Kidney (tissue), 14 donors: ENCODE measurements around the gene MITF. TPM values are rescaled to one million over a fixed set of nuclear protein-coding genes. Genes with fewer than 3 reads are reported as not detected.
A peak's percentile ranks its signal among the peaks of the same experiment; 100 is the strongest.

Experiments used
- DNase-seq, 5 donors: peaks; one replicate each; pipeline ENCODE4 v3.0.0-alpha.2; 2013 to 2020
- FAIRE-seq: peaks from 2 replicates; lab custom pipeline; 2012; peaks lifted over from hg19 to GRCh38; lab: Jason Lieb, UNC
- H3K27ac ChIP-seq, 2 donors: one replicate each; pipeline ENCODE4 v1.7.0; 2013; ENCODE audit warnings: low read depth in 2 of 2, low read length in 2 of 2, inconsistent platforms in 1 of 2
- H3K27me3 ChIP-seq: one replicate; pipeline ENCODE4 v1.7.1; 2013; ENCODE audit warnings: low read length, inconsistent platforms; ENCODE audit not compliant: control insufficient read depth, insufficient read depth
- H3K36me3 ChIP-seq, 3 donors: one replicate each; pipeline versions ENCODE4 v1.7.0 to v1.7.1; 2013; ENCODE audit warnings: low read length in 3 of 3, control low read depth in 1 of 3, inconsistent platforms in 1 of 3; ENCODE audit not compliant: insufficient read depth in 3 of 3, control insufficient read depth in 2 of 3
- H3K4me1 ChIP-seq, 3 donors: one replicate each; pipeline versions ENCODE4 v1.7.0 to v1.7.1; 2013; ENCODE audit warnings: low read length in 3 of 3, inconsistent platforms in 1 of 3, low read depth in 1 of 3; ENCODE audit not compliant: control insufficient read depth in 2 of 3, insufficient read depth in 2 of 3
- H3K4me3 ChIP-seq, 3 donors: one replicate each; pipeline versions ENCODE4 v1.7.0 to v1.8.1; 2013; ENCODE audit warnings: low read length in 3 of 3, control low read depth in 1 of 3, inconsistent platforms in 1 of 3
- H3K9ac ChIP-seq, 3 donors: one replicate each; pipeline versions ENCODE4 v1.7.0 to v1.7.1; 2013; ENCODE audit warnings: low read length in 3 of 3, control low read depth in 1 of 3, inconsistent platforms in 1 of 3
- H3K9me3 ChIP-seq, 3 donors: one replicate each; pipeline versions ENCODE4 v1.7.0 to v1.7.1; 2013; ENCODE audit warnings: low read length in 3 of 3, control low read depth in 1 of 3, inconsistent platforms in 1 of 3; ENCODE audit not compliant: control insufficient read depth in 2 of 3, insufficient read depth in 1 of 3
- intact Hi-C: fragments of 100-400 bp; cut with DNase I; formaldehyde crosslinking; loops from one replicate; pipeline ENCODE4 v1.11.1; 2022
- polyA plus RNA-seq: library from polyadenylated mRNA; stranded (reverse); fragments of 350-450 nt; fragmentation: Illumina TruSeq; extraction: RNeasy Lipid Tissue Mini Kit (QIAGEN cat#74804); gene quantifications from one replicate; pipeline ENCODE4 v1.2.3, GENCODE V29; 2014; ENCODE audit warnings: low read depth, low replicate concordance; ENCODE audit not compliant: insufficient read depth
- total RNA-seq: library from RNA; stranded (reverse); fragmentation: NEBNext Ultra II Directional; extraction: Animal tissue kit (Norgen Biotek cat#: 25700); gene quantifications from one replicate; pipeline ENCODE4 v1.2.1, GENCODE V29; 2021
- TF ChIP-seq, protein P1 (sequence below): IDR thresholded peaks from 3 replicates; pipeline ENCODE4 v1.5.1; 2012; ENCODE audit warnings: mild to moderate bottlenecking, moderate library complexity, borderline replicate concordance; ENCODE audit not compliant: insufficient read depth; ENCODE audit errors: extremely low read depth
- donor health status: control.
- donor health status: control.
- donor health status: control.
- donor health status: control.
- donor health status: control.
- donor health status: DM: yes; HTN: yes; CAD: no.
- donor health status: Normal renal cell carcinoma (clear cell type).

Gene MITF
- total and polyA plus RNA-seq, 2 donors from 2014 or later = 14.1 to 52.6 TPM

DNA sequence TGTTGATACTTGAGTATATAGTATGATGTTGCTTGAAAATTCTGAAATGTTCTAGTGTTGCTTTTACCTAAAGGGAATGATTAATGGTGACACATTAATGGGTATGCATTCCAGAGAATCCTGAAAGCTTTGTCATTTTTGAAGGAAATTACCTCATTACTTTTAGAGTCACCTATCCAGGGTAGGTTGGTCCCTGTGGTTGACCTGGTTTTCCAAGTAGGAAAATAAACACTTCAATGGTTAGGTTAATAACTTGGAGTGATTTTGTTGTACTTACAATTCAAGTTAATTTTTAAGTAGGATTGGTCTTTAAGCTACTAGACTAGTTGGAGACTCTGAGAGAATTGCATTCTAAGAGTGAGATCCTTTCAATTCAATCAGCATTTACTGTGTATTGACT lies 31.0 kb downstream of the MITF start:
- H3K4me1 ChIP-seq = peaks cover 0 to 33% (median 24%) of the 10 kb centered on the region in 3 donors
- no peaks in the 10 kb centered on the region for H3K27me3 ChIP-seq
- no peaks in the 10 kb centered on the region for H3K36me3 ChIP-seq
- peak in 3 of 5 donors; percentile 14 to 83 (median 83) for DNase-seq
- intact Hi-C loops = no loop called here
- peak; percentile 96 for FAIRE-seq
- H3K4me3 ChIP-seq = no peak overlapping the region
- TF ChIP-seq, protein P1, sequence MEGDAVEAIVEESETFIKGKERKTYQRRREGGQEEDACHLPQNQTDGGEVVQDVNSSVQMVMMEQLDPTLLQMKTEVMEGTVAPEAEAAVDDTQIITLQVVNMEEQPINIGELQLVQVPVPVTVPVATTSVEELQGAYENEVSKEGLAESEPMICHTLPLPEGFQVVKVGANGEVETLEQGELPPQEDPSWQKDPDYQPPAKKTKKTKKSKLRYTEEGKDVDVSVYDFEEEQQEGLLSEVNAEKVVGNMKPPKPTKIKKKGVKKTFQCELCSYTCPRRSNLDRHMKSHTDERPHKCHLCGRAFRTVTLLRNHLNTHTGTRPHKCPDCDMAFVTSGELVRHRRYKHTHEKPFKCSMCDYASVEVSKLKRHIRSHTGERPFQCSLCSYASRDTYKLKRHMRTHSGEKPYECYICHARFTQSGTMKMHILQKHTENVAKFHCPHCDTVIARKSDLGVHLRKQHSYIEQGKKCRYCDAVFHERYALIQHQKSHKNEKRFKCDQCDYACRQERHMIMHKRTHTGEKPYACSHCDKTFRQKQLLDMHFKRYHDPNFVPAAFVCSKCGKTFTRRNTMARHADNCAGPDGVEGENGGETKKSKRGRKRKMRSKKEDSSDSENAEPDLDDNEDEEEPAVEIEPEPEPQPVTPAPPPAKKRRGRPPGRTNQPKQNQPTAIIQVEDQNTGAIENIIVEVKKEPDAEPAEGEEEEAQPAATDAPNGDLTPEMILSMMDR = no peak
- no peak overlapping the region for H3K9ac ChIP-seq
- peak overlapping the region; percentile 7 to 82 for H3K27ac ChIP-seq
- H3K9me3 ChIP-seq = no peaks in the 10 kb centered on the region

DNA sequence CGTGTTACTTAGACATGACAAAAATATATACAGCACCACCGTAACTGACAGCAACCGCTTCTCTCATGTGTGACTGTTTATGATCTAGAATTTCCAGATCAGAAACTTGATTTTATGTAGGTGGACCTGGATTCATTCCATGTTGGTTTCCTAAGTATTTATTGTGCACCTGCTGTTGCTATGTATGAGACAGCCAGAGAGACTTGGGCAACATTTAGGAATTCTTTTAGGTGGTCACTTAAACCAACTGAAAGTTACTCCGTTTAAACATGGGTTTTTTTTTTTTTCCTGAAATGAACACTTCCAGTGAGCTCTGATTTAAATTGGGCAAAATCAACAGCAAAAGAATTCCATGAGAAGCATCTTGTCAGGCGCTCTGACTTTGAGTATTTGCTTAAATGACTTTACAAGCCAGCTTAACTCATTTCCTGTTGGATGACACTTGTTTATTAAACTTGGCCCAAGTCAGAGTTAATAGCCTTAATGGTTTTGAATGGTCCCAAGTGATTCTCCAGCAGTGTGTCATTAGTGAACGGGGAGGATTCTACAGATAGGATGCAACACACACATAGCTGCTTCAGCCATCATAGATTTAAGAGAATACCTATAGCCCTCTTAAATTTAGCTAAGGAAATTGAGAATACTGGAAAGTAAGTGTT lies 31.8 kb downstream of the MITF start:
- FAIRE-seq = peak; percentile 11

DNA sequence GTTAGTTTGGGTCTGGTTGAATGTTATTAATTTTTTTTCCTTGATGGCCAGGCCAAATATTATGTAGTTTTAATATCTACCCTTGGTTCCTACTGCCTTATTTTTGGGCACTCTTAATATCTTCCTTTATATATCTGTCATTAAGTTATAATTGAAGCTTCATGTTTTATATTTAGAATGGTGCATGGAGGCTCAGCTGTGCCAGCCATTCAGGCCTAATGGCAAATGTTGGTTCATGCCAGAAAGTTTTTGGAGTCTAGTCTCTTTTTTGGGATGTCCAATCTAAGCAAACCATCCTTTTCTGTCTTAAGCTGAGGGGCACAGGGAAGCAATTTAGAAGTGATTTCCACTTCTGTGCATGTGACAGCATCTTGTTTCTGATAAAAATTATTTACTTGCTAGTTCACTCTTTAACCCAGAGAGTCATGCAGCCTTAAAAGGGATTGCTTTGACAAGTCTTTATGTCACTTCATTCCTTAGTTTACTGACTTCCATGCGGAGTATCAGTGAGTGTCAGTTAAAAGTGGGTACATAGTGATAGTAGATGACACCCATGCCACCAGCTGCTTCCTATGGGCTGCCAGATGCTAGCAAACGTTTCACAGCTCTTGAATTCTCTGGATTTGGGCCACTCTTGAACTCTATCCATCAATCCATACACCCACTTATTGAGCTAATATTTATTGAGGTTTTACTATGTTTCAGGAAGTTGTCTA lies 33.0 kb downstream of the MITF start:
- intact Hi-C loops = no loop called here
- FAIRE-seq = no peak
- Histone ChIP-seq H3K9ac (no peak overlapping the region), H3K27me3 (no peaks in the 10 kb centered on the region), H3K4me3 (no peak overlapping the region), H3K4me1 (peaks cover 0 to 26% (median 22%) of the 10 kb centered on the region in 3 donors), H3K27ac (no peak overlapping the region), H3K36me3 (no peaks in the 10 kb centered on the region), H3K9me3 (no peaks in the 10 kb centered on the region)
- no peak for DNase-seq
- TF ChIP-seq, protein P1 = no peak

More for the DNA sequence above, 31.8 kb downstream of the MITF start:
- Histone ChIP-seq H3K4me3 (peak overlapping the region in 1 of 3 donors; percentile 3), H3K36me3 (no peaks in the 10 kb centered on the region), H3K27ac (peak overlapping the region; percentile 7 to 82), H3K27me3 (no peaks in the 10 kb centered on the region), H3K9ac (no peak overlapping the region), H3K4me1 (peaks cover 0 to 30% (median 22%) of the 10 kb centered on the region in 3 donors), H3K9me3 (no peaks in the 10 kb centered on the region)
- TF ChIP-seq, protein P1 = no peak
- DNase-seq = peak in 2 of 5 donors; percentile 28 to 38
- intact Hi-C loops = no loop called here
